Neural progenitor cell (in vitro differentiated cells): Measurements from ENCODE around the gene ST7. TPM values are rescaled to one million over a fixed set of nuclear protein-coding genes. Genes with fewer than 3 reads are reported as not detected.

Experiments
- DNase-seq: peaks from one replicate; pipeline ENCODE4 v3.0.0-alpha.2; 2016; ENCODE audit warnings: low spot score
- H2AFZ ChIP-seq: fragments of 200-600 bp; sonication (generic); replicated peaks from 2 replicates; pipeline ENCODE4 v1.6.1; 2016; ENCODE audit warnings: antibody characterized with exemption
- H3F3A ChIP-seq: fragments of 200-600 bp; sonication (generic); 2 replicates; pipeline ENCODE4 v1.6.1; 2016; ENCODE audit warnings: antibody characterized with exemption, low read depth
- H3K27ac ChIP-seq: fragments of 200-600 bp; sonication (generic); 2 replicates; pipeline ENCODE4 v1.5.1; 2016; ENCODE audit warnings: mild to moderate bottlenecking
- H3K27me3 ChIP-seq: fragments of 200-600 bp; sonication (generic); 2 replicates; pipeline ENCODE4 v1.6.1; 2016; ENCODE audit warnings: mild to moderate bottlenecking, moderate library complexity
- H3K36me3 ChIP-seq: fragments of 200-600 bp; sonication (generic); 2 replicates; pipeline ENCODE4 v1.5.1; 2016
- H3K4me1 ChIP-seq: fragments of 200-600 bp; sonication (generic); 2 replicates; pipeline ENCODE4 v1.6.1; 2016; ENCODE audit warnings: mixed run types
- H3K4me2 ChIP-seq: fragments of 200-600 bp; sonication (generic); 2 replicates; pipeline ENCODE4 v1.6.1; 2016
- H3K4me3 ChIP-seq: fragments of 200-600 bp; sonication (generic); 2 replicates; pipeline ENCODE4 v1.5.1; 2016
- H3K79me2 ChIP-seq: fragments of 200-600 bp; sonication (generic); 2 replicates; pipeline ENCODE4 v1.6.1; 2016; ENCODE audit warnings: low read depth
- H3K9ac ChIP-seq: fragments of 200-600 bp; sonication (generic); 2 replicates; pipeline ENCODE4 v1.6.1; 2016
- H3K9me3 ChIP-seq: fragments of 200-600 bp; sonication (generic); 2 replicates; pipeline ENCODE4 v1.5.1; 2016; ENCODE audit warnings: low read depth
- H4K20me1 ChIP-seq: fragments of 200-600 bp; sonication (generic); 2 replicates; pipeline ENCODE4 v1.6.1; 2016; ENCODE audit warnings: low read depth
- H3K27ac Mint-ChIP-seq: 3 replicates; pipeline ENCODE4 v1.8.0; 2021; ENCODE audit warnings: mixed read lengths
- H3K27me3 Mint-ChIP-seq: 2 replicates; pipeline ENCODE4 v1.8.0; 2022; ENCODE audit warnings: low read depth, mild to moderate bottlenecking, inconsistent platforms, moderate library complexity, mixed read lengths; ENCODE audit not compliant: insufficient read depth
- H3K36me3 Mint-ChIP-seq: 3 replicates; pipeline ENCODE4 v1.8.0; 2021; ENCODE audit warnings: mixed read lengths
- H3K4me1 Mint-ChIP-seq: 3 replicates; pipeline ENCODE4 v1.8.0; 2021; ENCODE audit warnings: mixed read lengths
- H3K4me3 Mint-ChIP-seq: 3 replicates; pipeline ENCODE4 v1.8.0; 2021; ENCODE audit warnings: mild to moderate bottlenecking, moderate library complexity, mixed read lengths
- H3K9me3 Mint-ChIP-seq: 3 replicates; pipeline ENCODE4 v1.8.0; 2020; ENCODE audit warnings: mixed read lengths
- CTCF ChIP-seq: fragments of 200-600 bp; sonication (generic); IDR thresholded peaks from 2 replicates; pipeline ENCODE4 v1.5.1; 2017; ENCODE audit warnings: antibody characterized with exemption, mild to moderate bottlenecking
- EZH2 ChIP-seq: fragments of 200-600 bp; sonication (generic); IDR thresholded peaks from 2 replicates; pipeline ENCODE4 v1.6.1; 2017; ENCODE audit warnings: antibody characterized with exemption, mild to moderate bottlenecking, moderate library complexity
- EZH2phosphoT487 ChIP-seq: fragments of 200-600 bp; sonication (generic); IDR thresholded peaks from 2 replicates; pipeline ENCODE4 v1.6.1; 2017; ENCODE audit warnings: antibody characterized with exemption
- total RNA-seq: library from RNA; depleted of rRNA; stranded (reverse); fragments of >200 nt; gene quantifications from 2 replicates; pipeline ENCODE4 v1.2.3, GENCODE V29; 2015; ENCODE audit warnings: low replicate concordance

Gene ST7
- total RNA-seq, 1 donor from 2014 or later: 5.8 TPM

- Histone ChIP-seq H3K79me2 (no peaks in the 10 kb centered on the region), H3K4me2 (no peak overlapping the region), H3K4me3 (no peak overlapping the region), H4K20me1 (no peaks in the 10 kb centered on the region), H3K9ac (no peak overlapping the region), H3K27me3 (no peaks in the 10 kb centered on the region), H3K27ac (no peak overlapping the region), H3K36me3 (no peaks in the 10 kb centered on the region), H3F3A (no peaks in the 10 kb centered on the region), H3K9me3 (no peaks in the 10 kb centered on the region), H3K4me1 (no peaks in the 10 kb centered on the region), H2AFZ (no peak overlapping the region)
- DNase-seq: no peak
- no peak overlapping the region for H3K4me3 Mint-ChIP-seq
- H3K4me1 Mint-ChIP-seq: no peaks in the 10 kb centered on the region
- peaks cover 1% of the 10 kb centered on the region for H3K36me3 Mint-ChIP-seq
- H3K27me3 Mint-ChIP-seq: no peaks in the 10 kb centered on the region
- H3K9me3 Mint-ChIP-seq: peaks cover 3% of the 10 kb centered on the region
- TF ChIP-seq CTCF (no peak), EZH2 (no peak), EZH2phosphoT487 (no peak)
- no peak overlapping the region for H3K27ac Mint-ChIP-seq
Observed at GRCh38 chr7:116999311-116999710, 46.0 kb downstream of the ST7 start.

GRCh38 chr7:117001283-117001682, 48.0 kb downstream of the ST7 start:
- Mint-ChIP-seq H3K27me3 (no peaks in the 10 kb centered on the region), H3K36me3 (peaks cover 1% of the 10 kb centered on the region), H3K4me3 (no peak overlapping the region), H3K4me1 (no peaks in the 10 kb centered on the region), H3K9me3 (peaks cover 3% of the 10 kb centered on the region), H3K27ac (no peak overlapping the region)
- Histone ChIP-seq H3K9ac (no peak overlapping the region), H4K20me1 (no peaks in the 10 kb centered on the region), H3K36me3 (no peaks in the 10 kb centered on the region), H3K27me3 (no peaks in the 10 kb centered on the region), H3K27ac (no peak overlapping the region), H3K79me2 (no peaks in the 10 kb centered on the region), H3K4me1 (no peaks in the 10 kb centered on the region), H3K9me3 (no peaks in the 10 kb centered on the region), H3K4me3 (no peak overlapping the region), H2AFZ (no peak overlapping the region), H3F3A (no peaks in the 10 kb centered on the region), H3K4me2 (no peak overlapping the region)
- no peak for DNase-seq
- TF ChIP-seq EZH2phosphoT487 (no peak), CTCF (no peak), EZH2 (no peak)

GRCh38 chr7:117004899-117005298, 51.6 kb downstream of the ST7 start:
- no peak overlapping the region for H3K4me3 ChIP-seq
- H3K27ac Mint-ChIP-seq: no peak overlapping the region
- peaks cover 1% of the 10 kb centered on the region for H3K36me3 Mint-ChIP-seq
- no peak for DNase-seq
- H3K4me1 Mint-ChIP-seq: no peaks in the 10 kb centered on the region
- H2AFZ ChIP-seq: no peak overlapping the region
- H4K20me1 ChIP-seq: no peaks in the 10 kb centered on the region
- H3K9me3 ChIP-seq: no peaks in the 10 kb centered on the region
- H3K27ac ChIP-seq: no peak overlapping the region
- H3K79me2 ChIP-seq: no peaks in the 10 kb centered on the region
- no peak for TF ChIP-seq EZH2phosphoT487
- no peak for TF ChIP-seq EZH2
- no peak for TF ChIP-seq CTCF
- no peaks in the 10 kb centered on the region for H3K9me3 Mint-ChIP-seq
- no peaks in the 10 kb centered on the region for H3F3A ChIP-seq
- no peaks in the 10 kb centered on the region for H3K27me3 ChIP-seq
- H3K36me3 ChIP-seq: no peaks in the 10 kb centered on the region
- no peak overlapping the region for H3K9ac ChIP-seq
- H3K27me3 Mint-ChIP-seq: no peaks in the 10 kb centered on the region
- H3K4me2 ChIP-seq: no peak overlapping the region
- H3K4me3 Mint-ChIP-seq: no peak overlapping the region
- no peaks in the 10 kb centered on the region for H3K4me1 ChIP-seq

GRCh38 chr7:117005449-117005848, 52.1 kb downstream of the ST7 start:
- Histone ChIP-seq H3K9me3 (no peaks in the 10 kb centered on the region), H3K4me2 (no peak overlapping the region), H3K79me2 (no peaks in the 10 kb centered on the region), H3K4me3 (no peak overlapping the region), H3F3A (no peaks in the 10 kb centered on the region), H3K4me1 (no peaks in the 10 kb centered on the region), H3K36me3 (no peaks in the 10 kb centered on the region), H2AFZ (no peak overlapping the region), H3K27me3 (no peaks in the 10 kb centered on the region), H4K20me1 (no peaks in the 10 kb centered on the region), H3K9ac (no peak overlapping the region), H3K27ac (no peak overlapping the region)
- Mint-ChIP-seq H3K27ac (no peak overlapping the region), H3K27me3 (no peaks in the 10 kb centered on the region), H3K9me3 (no peaks in the 10 kb centered on the region), H3K4me1 (no peaks in the 10 kb centered on the region), H3K36me3 (peaks cover 1% of the 10 kb centered on the region), H3K4me3 (no peak overlapping the region)
- TF ChIP-seq CTCF: no peak
- TF ChIP-seq EZH2phosphoT487: no peak
- TF ChIP-seq EZH2: no peak
- DNase-seq: no peak
